SKM-1 (cell line): ENCODE data around the gene POLR2L.

ENCODE experiments used
- DNase-seq: peaks from one replicate; lab custom pipeline; 2025; ENCODE audit not compliant: unreplicated experiment; lab: John Stamatoyannopoulos, UW

POLR2L gene

DNA sequence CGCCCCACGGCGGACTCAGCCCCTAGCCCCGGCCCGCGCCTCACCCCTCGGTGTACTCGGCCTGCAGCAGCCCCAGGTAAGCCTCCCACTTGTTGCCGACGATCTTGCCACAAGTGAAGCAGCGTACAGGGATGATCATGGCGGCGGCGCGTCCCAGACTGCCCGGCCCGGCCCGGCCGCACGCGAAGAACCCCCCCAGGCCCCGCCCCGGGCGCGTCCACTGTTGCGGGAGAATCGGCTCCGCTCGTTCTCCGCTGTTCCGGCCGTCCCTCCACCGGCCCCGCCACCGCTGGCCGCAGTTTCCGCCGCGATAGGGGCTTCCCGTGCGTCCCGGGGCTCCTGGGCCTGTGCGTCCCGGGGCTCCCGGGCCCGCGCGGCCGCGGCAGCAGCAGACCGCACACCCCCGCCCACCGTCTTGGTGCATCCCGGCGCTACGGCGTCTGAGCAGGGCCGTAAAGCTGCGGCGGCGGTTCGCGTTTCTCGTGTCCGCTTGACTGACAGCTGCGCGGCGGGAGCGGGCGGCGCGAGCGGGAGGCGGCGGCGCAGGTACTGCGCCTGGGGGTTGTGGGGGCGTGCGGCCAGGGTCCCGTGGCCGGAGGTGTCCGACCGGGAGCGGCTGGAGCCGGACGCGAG lies at the start of gene POLR2L, which contains the start of gene TSPAN4:
TSS of gene POLR2L (minus strand) at position 160 of the 633 bp plus-strand sequence. CDS start at position 139, 21 bp downstream.
TSS of gene TSPAN4 (plus strand) at position 483 of the 633 bp plus-strand sequence. CDS start 7,453 bp downstream, outside the sequence.
- DNase-seq: peak; percentile 51

DNA sequence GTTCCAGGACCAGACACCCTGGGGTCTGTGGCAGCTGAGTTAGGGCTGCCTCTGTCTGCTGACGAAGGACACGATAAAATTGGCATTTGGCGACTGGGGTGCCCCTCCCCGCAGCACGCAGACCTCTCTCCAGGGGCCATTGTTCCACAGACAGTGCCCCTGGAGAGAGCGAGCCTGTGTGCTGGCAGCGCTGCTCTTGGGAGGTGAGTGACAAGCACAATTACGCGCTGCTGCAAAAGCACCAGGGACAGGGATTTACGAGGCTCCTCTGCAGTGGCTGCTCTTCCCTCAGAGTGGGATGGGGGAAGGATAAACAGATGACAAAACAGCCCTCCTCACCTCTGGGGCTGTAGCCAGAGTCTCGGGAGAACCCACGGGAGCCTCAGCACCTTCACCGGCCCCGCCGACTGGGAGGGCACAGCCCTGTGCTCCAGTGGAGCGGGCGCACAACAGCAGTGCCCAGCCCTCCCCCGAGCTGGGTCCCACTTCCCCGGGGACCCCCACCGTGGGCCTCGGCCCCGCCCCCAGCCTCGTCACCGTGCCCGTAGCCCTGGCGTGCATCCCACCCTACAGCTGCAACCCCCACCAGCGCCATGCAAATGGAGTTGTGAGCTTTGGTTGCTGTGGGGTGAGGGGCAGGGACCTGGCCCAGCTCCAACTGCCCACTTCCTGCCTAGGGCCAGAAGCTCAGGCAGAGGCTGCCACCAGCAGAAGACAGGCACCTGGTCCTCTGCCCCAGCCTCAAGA lies 48.6 kb upstream of the POLR2L start:
- no peak for DNase-seq

DNA sequence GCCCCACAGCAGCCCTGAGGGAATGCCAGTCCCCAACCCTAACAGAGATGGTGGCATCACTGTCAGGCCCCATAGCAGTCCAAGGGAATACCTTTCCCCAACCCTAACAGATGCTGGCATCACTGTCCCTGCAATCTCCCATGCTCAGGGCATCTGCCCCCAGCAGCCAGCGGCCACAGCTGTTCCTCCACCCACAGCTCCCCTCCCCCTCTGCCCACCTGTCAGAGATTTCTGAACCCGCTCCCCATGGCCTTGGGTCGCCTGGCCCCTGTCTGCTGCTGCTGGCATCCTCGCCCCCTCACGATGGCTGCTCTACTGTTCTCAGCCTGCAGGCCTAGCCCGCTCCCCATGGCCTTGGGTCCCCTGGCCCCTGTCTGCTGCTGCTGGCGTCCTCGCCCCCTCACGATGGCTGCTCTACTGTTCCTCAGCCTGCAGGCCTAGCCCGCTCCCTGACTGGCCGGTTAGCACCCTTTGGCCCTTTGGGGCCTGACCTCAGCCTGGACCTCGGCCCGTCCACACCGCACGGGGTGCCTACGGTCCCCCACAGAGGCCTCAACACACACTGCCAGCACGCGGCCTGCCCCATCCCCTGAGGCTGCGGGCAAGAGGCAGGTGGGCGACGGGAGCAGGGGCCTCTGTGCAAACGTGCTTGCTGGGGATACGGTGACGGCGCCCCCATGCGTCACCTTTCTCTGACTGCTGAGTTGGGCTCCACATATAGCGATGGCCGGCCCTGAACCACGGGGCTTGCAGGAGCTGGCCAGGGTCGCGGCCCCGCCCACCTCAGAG lies 47.6 kb upstream of the POLR2L start:
- DNase-seq: no peak

- DNase-seq: no peak
Observed at GRCh38 chr11:889257-889656, 46.9 kb upstream of the POLR2L start.

- no peak for DNase-seq
Observed at GRCh38 chr11:888310-889212, 46.2 kb upstream of the POLR2L start.

DNA sequence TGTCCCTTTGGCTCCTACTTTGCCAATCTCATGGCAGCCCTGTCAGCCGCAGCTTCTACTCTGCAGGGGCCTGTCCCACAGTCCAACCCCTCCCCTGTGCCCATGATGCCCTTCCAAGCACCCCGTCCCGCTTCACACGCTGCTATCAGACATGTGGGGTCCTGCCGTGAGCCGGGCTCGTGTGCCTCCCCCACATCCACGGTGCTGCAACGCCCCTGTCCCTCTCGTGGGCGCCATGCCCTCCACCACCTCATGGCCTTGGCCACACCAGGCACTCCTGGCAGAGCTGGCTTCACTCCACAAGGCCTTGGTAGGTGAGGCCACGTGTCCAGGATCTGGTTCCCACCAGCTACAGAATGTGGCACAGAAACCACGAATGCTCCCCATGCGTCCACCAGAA lies 45.3 kb upstream of the POLR2L start:
- DNase-seq: no peak

GRCh38 chr11:886568-886967 lies 44.2 kb upstream of the POLR2L start:
- DNase-seq: no peak

GRCh38 chr11:884578-885070 lies 42.3 kb upstream of the POLR2L start:
- DNase-seq: no peak

- no peak for DNase-seq
Observed at GRCh38 chr11:883527-883926, 41.2 kb upstream of the POLR2L start.

DNA sequence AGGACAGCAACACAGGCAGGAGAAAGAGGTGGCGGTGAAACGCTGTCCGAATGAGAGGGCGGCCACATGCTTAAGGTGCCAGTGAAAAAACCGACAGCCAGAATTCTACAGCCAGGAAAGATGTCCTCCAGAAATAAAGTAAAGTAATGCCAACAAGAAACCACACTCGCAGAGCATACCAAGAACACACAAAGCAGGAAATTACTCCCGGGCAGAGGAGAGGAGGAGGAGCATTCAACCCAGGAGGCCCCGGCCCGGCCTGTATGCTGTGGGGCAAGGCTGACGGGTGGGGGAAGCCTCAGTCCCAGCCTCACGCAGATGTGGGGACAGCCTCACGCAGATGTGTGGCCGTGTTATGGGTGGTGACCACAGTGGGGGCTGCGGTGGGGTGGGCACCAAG lies 40.3 kb upstream of the POLR2L start:
- DNase-seq: no peak

GRCh38 chr11:880447-880846 lies 38.1 kb upstream of the POLR2L start:
- no peak for DNase-seq

GRCh38 chr11:877565-877964 lies 35.2 kb upstream of the POLR2L start:
- DNase-seq: no peak

GRCh38 chr11:876545-876944 lies 34.2 kb upstream of the POLR2L start:
- DNase-seq: no peak

- no peak for DNase-seq
Observed at GRCh38 chr11:875769-876301, 33.5 kb upstream of the POLR2L start.

DNA sequence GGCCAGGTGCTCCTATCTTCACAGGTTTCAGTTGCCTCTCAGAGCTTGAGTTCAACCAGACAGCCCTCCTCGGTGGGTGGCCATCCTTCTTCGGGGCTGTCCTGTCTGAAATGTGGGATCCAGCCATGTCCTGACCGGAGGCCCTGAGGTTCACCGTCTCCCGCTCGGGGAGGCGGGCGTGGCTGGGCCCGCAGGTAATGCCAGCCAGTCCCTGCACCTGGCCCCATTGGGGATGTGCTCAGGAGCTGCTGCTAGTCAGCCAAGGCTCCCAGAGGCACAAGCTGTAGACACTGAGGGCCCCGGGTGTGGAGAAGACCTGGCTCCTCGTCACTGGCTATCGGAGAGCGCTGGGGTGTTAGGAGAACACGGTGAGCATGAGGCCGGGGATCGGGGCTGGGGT lies 32.9 kb upstream of the POLR2L start:
- DNase-seq: no peak

DNA sequence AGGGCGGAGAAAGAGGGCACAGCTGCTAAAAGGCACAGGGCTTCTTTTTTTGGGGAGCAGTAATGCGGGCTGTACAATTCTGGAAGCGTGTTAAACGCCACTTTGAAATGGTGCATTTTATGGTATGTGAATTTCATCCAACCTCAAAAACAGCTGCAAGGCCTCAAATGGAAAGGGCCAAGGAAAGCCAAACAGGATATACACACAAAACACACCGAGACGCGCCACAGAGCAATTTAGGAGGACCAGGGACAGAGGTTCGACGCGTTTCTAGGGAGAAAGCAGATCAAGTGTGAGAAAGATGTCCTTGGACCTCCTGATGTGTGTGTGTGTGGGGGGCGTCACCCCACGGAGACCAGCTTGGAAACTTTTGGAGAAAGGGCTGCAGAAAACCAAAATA lies 31.4 kb upstream of the POLR2L start:
- no peak for DNase-seq

DNA sequence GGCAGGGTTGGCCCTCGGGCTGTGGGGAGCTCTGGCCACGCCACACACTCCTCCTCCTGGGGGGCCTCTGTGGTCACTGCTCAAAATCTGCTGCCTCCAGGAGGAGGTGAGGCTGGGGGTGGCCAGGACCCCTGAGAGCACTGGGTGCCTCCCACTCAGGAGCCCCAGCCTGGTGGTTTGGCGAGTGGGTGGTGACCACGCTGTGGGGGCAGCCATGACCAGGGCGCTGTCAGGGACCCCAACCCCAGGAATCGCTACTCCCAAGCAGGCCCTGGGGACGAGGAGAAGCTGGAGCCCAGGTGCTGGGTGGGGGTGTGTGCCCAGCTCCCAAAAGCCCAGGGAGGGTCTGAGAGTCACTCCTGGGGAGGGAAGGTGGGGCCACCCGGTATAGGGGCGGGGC lies 30.5 kb upstream of the POLR2L start:
- DNase-seq: no peak

GRCh38 chr11:871472-871871 lies 29.1 kb upstream of the POLR2L start:
- no peak for DNase-seq

GRCh38 chr11:870418-870817 lies 28.1 kb upstream of the POLR2L start:
- DNase-seq: no peak

DNA sequence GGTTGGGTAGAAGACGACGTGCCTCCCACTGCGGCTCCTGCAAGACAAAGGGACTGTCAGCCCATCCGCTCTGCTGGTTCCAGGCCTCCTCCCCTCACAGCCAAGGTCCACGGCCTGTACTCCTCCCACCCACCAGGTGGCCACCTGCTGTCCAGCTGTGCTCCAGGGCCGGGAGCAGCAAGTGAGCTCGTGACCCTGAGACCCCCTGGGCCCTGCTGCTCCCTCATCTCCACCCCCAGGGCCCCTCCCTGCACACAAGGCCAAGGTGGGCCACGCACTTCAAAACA lies 27.7 kb upstream of the POLR2L start:
- DNase-seq: no peak
